Vagina (tissue), 2 donors: ENCODE results near the gene ST8SIA4. TPM values are rescaled to one million over a fixed set of nuclear protein-coding genes. Genes with fewer than 3 reads are reported as not detected.

Experiments used
- DNase-seq, 2 donors: peaks; one replicate each; pipeline ENCODE4 v3.0.0-alpha.2; 2017; ENCODE audit errors: extremely low spot score in 2 of 2
- H3K27ac ChIP-seq: fragments of 200-600 bp; sonication (generic); one replicate; pipeline ENCODE4 v1.5.1; 2019
- H3K27me3 ChIP-seq: fragments of 200-600 bp; sonication (generic); one replicate; pipeline ENCODE4 v1.5.1; 2019
- H3K36me3 ChIP-seq, 2 donors: fragments of 200-600 bp; sonication (generic); one replicate each; pipeline ENCODE4 v1.5.1; 2017 to 2019
- H3K4me1 ChIP-seq: fragments of 200-600 bp; sonication (generic); one replicate; pipeline ENCODE4 v1.5.1; 2019
- H3K4me3 ChIP-seq, 2 donors: fragments of 200-600 bp; sonication (generic); 1 replicate in 1 of 2; 2 replicates in 1 of 2; pipeline ENCODE4 v1.5.1; 2016 to 2019
- H3K9me3 ChIP-seq: fragments of 200-600 bp; sonication (generic); one replicate; pipeline ENCODE4 v1.5.1; 2019
- CTCF ChIP-seq, 3 experiments: fragments of 450-650 bp in 2 of 3; fragments of 200-600 bp in 1 of 3; sonication (generic) in 1 of 3; IDR thresholded peaks; one replicate each; pipeline ENCODE4 v1.5.1; 2017 to 2019; ENCODE audit warnings: antibody characterized with exemption in 3 of 3, mild to moderate bottlenecking in 2 of 3, moderate library complexity in 2 of 3
- POLR2A ChIP-seq, 2 donors: fragments of 450-650 bp; IDR thresholded peaks; one replicate each; pipeline ENCODE4 v1.6.1; 2017; ENCODE audit warnings: antibody characterized with exemption in 2 of 2, mild to moderate bottlenecking in 2 of 2, moderate library complexity in 2 of 2
- POLR2AphosphoS5 ChIP-seq, 2 donors: sonication (generic); formaldehyde crosslinking; IDR thresholded peaks; one replicate each; pipeline ENCODE4 v1.9.0; 2017; ENCODE audit warnings: antibody characterized with exemption in 2 of 2, mild to moderate bottlenecking in 2 of 2, low read depth in 1 of 2; ENCODE audit not compliant: insufficient read depth in 1 of 2
- intact Hi-C: fragments of 100-400 bp; cut with DNase I; formaldehyde crosslinking; loops from one replicate; pipeline ENCODE4 v1.15.1; 2023
- total RNA-seq: library from RNA; depleted of rRNA; stranded (reverse); fragments of >200 nt; gene quantifications from one replicate; pipeline ENCODE4 v1.2.3, GENCODE V29; 2016

ST8SIA4 gene
- total RNA-seq, 1 donor from 2014 or later, result 4.2 TPM

DNA sequence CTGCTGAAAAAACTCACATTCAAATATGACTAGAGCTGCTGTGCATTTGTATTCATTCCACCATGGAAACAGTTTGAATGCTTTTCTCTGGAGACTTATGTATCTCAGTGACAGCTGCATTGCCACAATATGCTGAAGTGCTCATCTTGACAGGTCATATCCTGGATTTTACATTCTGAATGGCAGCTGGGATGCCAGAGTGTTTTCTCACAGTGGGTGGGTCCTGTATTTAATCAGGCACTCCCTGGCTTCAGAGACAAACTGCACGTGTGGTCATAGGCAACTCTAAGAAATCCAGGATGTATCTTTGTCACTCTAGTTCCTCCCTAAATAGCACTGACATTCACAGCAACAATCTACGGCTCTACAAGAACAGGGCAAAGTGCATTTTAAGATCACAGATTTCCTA is 75.6 kb downstream of the ST8SIA4 start:
- Histone ChIP-seq H3K9me3 (no peaks in the 10 kb centered on the region), H3K36me3 (no peaks in the 10 kb centered on the region), H3K4me3 (no peak overlapping the region), H3K27ac (no peak overlapping the region), H3K27me3 (no peaks in the 10 kb centered on the region), H3K4me1 (peaks cover 25% of the 10 kb centered on the region)
- TF ChIP-seq CTCF (IDR thresholded peaks at IDR 0.05), result no peak
- no peak for TF ChIP-seq POLR2AphosphoS5 (IDR thresholded peaks at IDR 0.05; ENCODE audit: insufficient read depth in 1 of 2, low read depth in 1 of 2)
- no peak for TF ChIP-seq POLR2A (IDR thresholded peaks at IDR 0.05)
- DNase-seq, result no peak
- intact Hi-C loops, result no loop called here

GRCh38 chr5:100826133-100826532 is 76.9 kb downstream of the ST8SIA4 start:
- no peaks in the 10 kb centered on the region for H3K36me3 ChIP-seq
- H3K27me3 ChIP-seq, result no peaks in the 10 kb centered on the region
- DNase-seq, result no peak
- no peak overlapping the region for H3K27ac ChIP-seq
- TF ChIP-seq POLR2A (IDR thresholded peaks at IDR 0.05), result no peak
- no peak for TF ChIP-seq CTCF (IDR thresholded peaks at IDR 0.05)
- no peak for TF ChIP-seq POLR2AphosphoS5 (IDR thresholded peaks at IDR 0.05; ENCODE audit: insufficient read depth in 1 of 2, low read depth in 1 of 2)
- H3K4me3 ChIP-seq, result no peak overlapping the region
- H3K4me1 ChIP-seq, result peaks cover 33% of the 10 kb centered on the region
- intact Hi-C loops, result no loop called here
- no peaks in the 10 kb centered on the region for H3K9me3 ChIP-seq

GRCh38 chr5:100824635-100825034 is 78.4 kb downstream of the ST8SIA4 start:
- DNase-seq, result no peak
- TF ChIP-seq POLR2A (IDR thresholded peaks at IDR 0.05) (no peak), CTCF (IDR thresholded peaks at IDR 0.05) (no peak), POLR2AphosphoS5 (IDR thresholded peaks at IDR 0.05; ENCODE audit: insufficient read depth in 1 of 2, low read depth in 1 of 2) (no peak)
- intact Hi-C loops, result no loop called here
- Histone ChIP-seq H3K27ac (no peak overlapping the region), H3K27me3 (no peaks in the 10 kb centered on the region), H3K9me3 (no peaks in the 10 kb centered on the region), H3K36me3 (no peaks in the 10 kb centered on the region), H3K4me3 (no peak overlapping the region), H3K4me1 (peaks cover 35% of the 10 kb centered on the region)

DNA sequence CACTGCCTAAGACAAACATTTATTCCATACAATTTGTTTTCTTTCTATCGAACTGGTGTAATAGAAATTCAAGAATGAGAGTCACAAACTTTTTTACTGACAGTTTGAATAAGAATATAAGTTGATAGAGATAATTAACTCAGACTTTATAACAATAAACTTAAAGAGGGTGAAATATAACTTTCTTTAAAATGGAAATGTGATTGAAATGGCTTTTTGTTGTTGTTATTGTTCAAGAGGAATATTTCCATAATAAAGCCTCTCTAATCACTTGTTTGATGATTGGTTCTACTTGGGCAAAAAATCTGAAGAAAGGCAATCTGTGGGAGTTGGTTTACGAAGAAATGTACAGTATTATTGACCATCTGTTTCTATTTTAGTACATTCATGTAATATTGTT is 79.3 kb downstream of the ST8SIA4 start:
- DNase-seq, result no peak
- H3K9me3 ChIP-seq, result no peaks in the 10 kb centered on the region
- no peak overlapping the region for H3K4me3 ChIP-seq
- intact Hi-C loops, result no loop called here
- H3K27me3 ChIP-seq, result no peaks in the 10 kb centered on the region
- TF ChIP-seq POLR2AphosphoS5 (IDR thresholded peaks at IDR 0.05; ENCODE audit: insufficient read depth in 1 of 2, low read depth in 1 of 2), result no peak
- no peak for TF ChIP-seq CTCF (IDR thresholded peaks at IDR 0.05)
- no peak for TF ChIP-seq POLR2A (IDR thresholded peaks at IDR 0.05)
- no peaks in the 10 kb centered on the region for H3K36me3 ChIP-seq
- H3K27ac ChIP-seq, result no peak overlapping the region
- H3K4me1 ChIP-seq, result peaks cover 31% of the 10 kb centered on the region

GRCh38 chr5:100821751-100822150 is 81.3 kb downstream of the ST8SIA4 start:
- DNase-seq, result no peak
- Histone ChIP-seq H3K4me3 (no peak overlapping the region), H3K27ac (no peak overlapping the region), H3K9me3 (no peaks in the 10 kb centered on the region), H3K27me3 (no peaks in the 10 kb centered on the region), H3K36me3 (no peaks in the 10 kb centered on the region), H3K4me1 (peaks cover 11% of the 10 kb centered on the region)
- intact Hi-C loops, result no loop called here
- TF ChIP-seq CTCF (IDR thresholded peaks at IDR 0.05) (no peak), POLR2A (IDR thresholded peaks at IDR 0.05) (no peak), POLR2AphosphoS5 (IDR thresholded peaks at IDR 0.05; ENCODE audit: insufficient read depth in 1 of 2, low read depth in 1 of 2) (no peak)
